CD4-positive, CD25-positive, alpha-beta regulatory T cell (primary cell): ENCODE data around the gene ASB8. TPM values are rescaled to one million over a fixed set of nuclear protein-coding genes. Genes with fewer than 3 reads are reported as not detected.

Experiments
- ATAC-seq, 2 donors: fragments of 150-1000 bp; cut with Tn5 transposase; one replicate each; pipeline ENCODE4 v1.10.0; 2021; ENCODE audit warnings: low read depth in 2 of 2, moderate number of reproducible peaks in 2 of 2, moderate library complexity in 1 of 2
- DNase-seq, 3 donors: peaks; one replicate each; pipeline versions ENCODE4 v3.0.0 to v3.0.0-alpha.2; 2012 to 2022; ENCODE audit warnings: mixed read lengths in 1 of 3
- H3K27ac ChIP-seq: one replicate; pipeline ENCODE4 v1.7.0; 2013; ENCODE audit warnings: mild to moderate bottlenecking, low read length; ENCODE audit not compliant: insufficient read depth, poor library complexity, severe bottlenecking
- H3K27me3 ChIP-seq: one replicate; pipeline ENCODE4 v1.7.0; 2013; ENCODE audit warnings: low read length; ENCODE audit not compliant: control insufficient read depth, insufficient read depth
- H3K36me3 ChIP-seq: one replicate; pipeline ENCODE4 v1.7.0; 2013; ENCODE audit warnings: mild to moderate bottlenecking, low read length, moderate library complexity; ENCODE audit not compliant: control insufficient read depth, insufficient read depth
- H3K4me1 ChIP-seq: 2 replicates; pipeline ENCODE4 v1.7.0; 2013; ENCODE audit warnings: mild to moderate bottlenecking, low read length; ENCODE audit not compliant: insufficient read depth, control insufficient read depth, poor library complexity, severe bottlenecking
- H3K4me3 ChIP-seq: one replicate; pipeline ENCODE4 v1.7.0; 2013; ENCODE audit warnings: low read depth, mild to moderate bottlenecking, low read length, moderate library complexity
- H3K9me3 ChIP-seq, 2 experiments: 1 replicate in 1 of 2; 2 replicates in 1 of 2; pipeline ENCODE4 v1.7.0; 2013; ENCODE audit warnings: low read length in 2 of 2, mild to moderate bottlenecking in 1 of 2, moderate library complexity in 1 of 2; ENCODE audit not compliant: control insufficient read depth in 2 of 2
- H3K27ac Mint-ChIP-seq, 3 donors: one replicate each; pipeline ENCODE4 v1.8.0; 2020 to 2022; ENCODE audit warnings: mild to moderate bottlenecking in 3 of 3, mixed read lengths in 3 of 3, moderate library complexity in 2 of 3
- H3K27me3 Mint-ChIP-seq: one replicate; pipeline ENCODE4 v1.8.0; 2022; ENCODE audit warnings: mild to moderate bottlenecking, mixed read lengths
- H3K36me3 Mint-ChIP-seq: one replicate; pipeline ENCODE4 v1.8.0; 2020; ENCODE audit warnings: mixed read lengths
- H3K4me1 Mint-ChIP-seq, 4 donors: one replicate each; pipeline ENCODE4 v1.8.0; 2020 to 2022; ENCODE audit warnings: mixed read lengths in 4 of 4, mild to moderate bottlenecking in 1 of 4
- H3K4me3 Mint-ChIP-seq, 4 donors: one replicate each; pipeline ENCODE4 v1.8.0; 2020 to 2022; ENCODE audit warnings: mild to moderate bottlenecking in 4 of 4, mixed read lengths in 4 of 4, moderate library complexity in 3 of 4
- H3K9me3 Mint-ChIP-seq, 7 donors: one replicate each; pipeline ENCODE4 v1.8.0; 2020 to 2022; ENCODE audit warnings: mixed read lengths in 7 of 7, mild to moderate bottlenecking in 3 of 7, moderate library complexity in 2 of 7
- polyA plus RNA-seq, 4 donors: library from polyadenylated mRNA; unstranded; fragments of 300-500 nt; fragmentation: Illumina TruSeq; gene quantifications; one replicate each; pipeline ENCODE4 v1.2.3, GENCODE V29; 2021
- total RNA-seq: library from RNA; stranded (reverse); gene quantifications from one replicate; pipeline ENCODE4 v1.2.3, GENCODE V29; 2022

Gene ASB8
- total and polyA plus RNA-seq, 5 donors from 2014 or later = 46.6 to 121 (median 87.7) TPM

DNA sequence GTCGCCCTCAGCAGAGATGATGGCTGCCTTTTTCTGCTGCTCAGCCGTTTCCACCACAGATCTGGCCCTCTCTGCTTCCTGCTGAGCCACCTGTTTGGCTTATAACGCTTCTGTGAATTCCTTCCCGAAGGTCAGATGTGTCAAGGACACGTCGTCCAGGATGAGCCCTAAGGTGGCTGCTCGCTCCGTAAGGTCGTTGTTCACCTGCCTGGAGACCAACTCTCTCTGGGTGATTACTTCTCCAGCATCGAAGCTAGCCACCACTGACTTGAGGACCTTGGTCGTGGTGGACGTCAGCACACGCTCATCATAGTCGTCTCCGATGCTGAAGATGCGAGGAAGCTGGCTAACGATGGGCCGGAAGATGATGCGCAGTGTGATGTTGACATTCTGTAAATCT, 11.7 kb upstream of the ASB8 start:
- DNase-seq (no peak), ATAC-seq (no peak)
- Histone ChIP-seq H3K4me3 (no peak overlapping the region), H3K9me3 (no peaks in the 10 kb centered on the region), H3K36me3 (no peaks in the 10 kb centered on the region), H3K27ac (no peak overlapping the region), H3K4me1 (no peaks in the 10 kb centered on the region), H3K27me3 (peaks cover 7% of the 10 kb centered on the region)
- H3K9me3 Mint-ChIP-seq = peaks cover 0 to 4% (median 0%) of the 10 kb centered on the region in 7 donors
- no peak overlapping the region for H3K4me3 Mint-ChIP-seq
- peaks cover 19% of the 10 kb centered on the region for H3K27me3 Mint-ChIP-seq
- H3K27ac Mint-ChIP-seq = no peak overlapping the region
- H3K4me1 Mint-ChIP-seq = peaks cover 0 to 3% (median 0%) of the 10 kb centered on the region in 4 donors
- H3K36me3 Mint-ChIP-seq = no peaks in the 10 kb centered on the region

DNA sequence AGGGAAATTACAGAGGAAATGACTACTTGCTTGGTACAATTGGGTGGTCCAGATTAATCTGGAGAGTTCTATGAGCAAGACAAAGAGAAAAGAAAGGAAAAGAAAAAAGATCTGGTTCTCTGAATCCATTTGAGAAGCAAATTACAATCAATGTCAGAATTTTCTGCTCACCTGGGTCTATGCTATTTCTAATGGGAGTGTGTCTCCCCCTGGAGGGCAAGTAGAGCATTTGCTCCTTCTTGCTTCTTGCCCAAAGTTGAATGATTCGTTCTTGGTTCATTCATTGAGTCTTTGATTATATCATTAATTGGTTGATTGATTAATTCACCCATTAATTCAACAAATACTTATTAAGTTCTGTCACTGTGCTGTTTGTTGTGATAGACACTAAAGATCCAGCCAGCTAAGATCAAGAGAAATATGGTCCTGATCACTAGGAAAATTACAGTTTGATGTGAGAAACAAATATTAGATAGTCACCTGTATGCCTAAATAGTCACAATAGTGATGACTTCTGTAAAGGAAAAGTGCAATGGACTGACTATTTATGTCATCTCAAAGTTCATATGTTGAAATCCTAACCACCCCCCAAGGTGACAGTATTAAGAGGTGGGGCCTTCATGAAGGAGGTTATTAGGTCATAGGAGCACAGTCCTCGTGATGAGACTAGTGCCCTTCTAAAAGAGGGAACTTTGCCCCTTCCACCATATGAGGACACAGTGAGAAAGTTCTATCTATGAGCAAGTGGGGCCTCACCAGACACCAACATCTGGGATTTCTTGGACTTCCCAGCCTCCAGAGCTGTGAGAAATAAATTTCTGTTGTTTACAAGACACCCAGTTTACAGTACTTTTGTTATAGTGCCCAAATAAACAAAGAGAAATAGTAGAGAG, 8.0 kb upstream of the ASB8 start:
- H3K27ac ChIP-seq = no peak overlapping the region
- ATAC-seq (peak; percentile 74 to 84), DNase-seq (peak; percentile 46 to 85 (median 78))

GRCh38 chr12:48164451-48164850, 7.1 kb upstream of the ASB8 start:
- Histone ChIP-seq H3K27me3 (peaks cover 8% of the 10 kb centered on the region), H3K4me1 (no peaks in the 10 kb centered on the region), H3K4me3 (no peak overlapping the region), H3K9me3 (no peaks in the 10 kb centered on the region), H3K27ac (no peak overlapping the region), H3K36me3 (no peaks in the 10 kb centered on the region)
- Mint-ChIP-seq H3K4me1 (peaks cover 0 to 3% (median under 1%) of the 10 kb centered on the region in 4 donors), H3K27me3 (peaks cover 12% of the 10 kb centered on the region), H3K9me3 (peaks cover 0 to 4% (median 0%) of the 10 kb centered on the region in 7 donors), H3K36me3 (no peaks in the 10 kb centered on the region), H3K4me3 (no peak overlapping the region), H3K27ac (no peak overlapping the region)
- ATAC-seq (no peak), DNase-seq (no peak)

More for the DNA sequence above, 8.0 kb upstream of the ASB8 start:
- Histone ChIP-seq H3K9me3 (no peaks in the 10 kb centered on the region), H3K4me1 (no peaks in the 10 kb centered on the region), H3K4me3 (no peak overlapping the region), H3K27me3 (peaks cover 8% of the 10 kb centered on the region), H3K36me3 (no peaks in the 10 kb centered on the region)
- H3K4me3 Mint-ChIP-seq = no peak overlapping the region
- peaks cover 12% of the 10 kb centered on the region for H3K27me3 Mint-ChIP-seq
- H3K27ac Mint-ChIP-seq = peak overlapping the region in 1 of 3 donors; percentile 48
- peaks cover 0 to 3% (median 0%) of the 10 kb centered on the region in 4 donors for H3K4me1 Mint-ChIP-seq
- H3K36me3 Mint-ChIP-seq = no peaks in the 10 kb centered on the region
- H3K9me3 Mint-ChIP-seq = peaks cover 0 to 4% (median 0%) of the 10 kb centered on the region in 7 donors

DNA sequence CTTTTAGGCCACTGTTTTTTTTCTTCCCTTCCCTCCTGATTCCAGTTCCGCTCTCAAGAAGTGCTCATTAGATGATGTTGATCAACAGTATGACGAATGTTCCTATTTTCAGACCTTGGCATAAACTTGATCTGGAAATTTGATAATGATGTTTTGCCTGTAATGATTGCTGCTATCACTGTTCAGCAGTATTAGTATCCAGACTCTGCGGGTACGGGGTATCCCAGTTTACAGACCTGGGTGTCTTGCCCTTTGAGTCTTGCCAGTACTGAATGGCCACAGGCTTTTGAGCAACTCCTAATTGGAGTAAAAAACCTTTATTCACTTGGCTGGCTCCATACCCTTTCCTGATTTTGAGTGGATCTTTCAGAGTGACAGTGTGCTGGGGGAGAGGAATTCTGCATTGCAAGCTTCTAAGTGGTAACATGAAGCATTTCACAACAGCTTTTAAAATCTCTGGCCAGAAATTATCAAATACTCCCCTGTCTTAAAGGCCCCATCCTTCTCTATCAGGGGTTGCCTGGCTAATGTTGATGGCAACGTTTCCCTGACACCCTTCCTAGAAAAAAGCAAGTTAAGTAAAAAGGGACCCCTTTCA, 5.9 kb upstream of the ASB8 start:
- DNase-seq (no peak), ATAC-seq (no peak)
- peaks cover under 1% of the 10 kb centered on the region for H3K4me1 ChIP-seq
- peaks cover 8% of the 10 kb centered on the region for H3K27me3 ChIP-seq
- H3K4me1 Mint-ChIP-seq = peaks cover under 1 to 10% (median 5%) of the 10 kb centered on the region in 4 donors
- H3K9me3 Mint-ChIP-seq = peaks cover 0 to 4% (median 0%) of the 10 kb centered on the region in 7 donors
- H3K4me3 ChIP-seq = no peak overlapping the region
- H3K27me3 Mint-ChIP-seq = peaks cover 12% of the 10 kb centered on the region
- no peaks in the 10 kb centered on the region for H3K9me3 ChIP-seq
- no peak overlapping the region for H3K27ac ChIP-seq
- no peak overlapping the region for H3K4me3 Mint-ChIP-seq
- H3K27ac Mint-ChIP-seq = no peak overlapping the region
- no peaks in the 10 kb centered on the region for H3K36me3 Mint-ChIP-seq
- no peaks in the 10 kb centered on the region for H3K36me3 ChIP-seq

DNA sequence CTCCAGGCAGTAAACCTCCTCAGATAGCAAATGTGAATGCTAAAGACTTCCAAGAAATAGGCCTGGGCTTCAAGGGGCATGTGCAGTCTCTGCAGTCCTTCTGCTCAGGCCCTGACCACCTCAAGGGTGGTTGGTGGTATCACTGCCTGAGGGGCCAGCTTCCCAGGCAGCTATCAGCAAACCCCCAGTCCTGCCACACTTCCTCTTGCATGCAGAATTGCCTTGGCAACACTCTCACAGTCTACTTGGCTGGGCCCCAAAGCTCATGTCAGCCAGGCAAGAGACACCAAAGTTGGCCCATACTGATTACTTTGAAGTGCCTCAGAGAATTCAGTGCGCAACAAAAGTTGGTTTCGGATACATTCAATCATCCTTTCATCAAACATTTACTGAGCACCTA, 3.5 kb upstream of the ASB8 start:
- peaks cover 9% of the 10 kb centered on the region for H3K27me3 Mint-ChIP-seq
- peak overlapping the region in 1 of 3 donors; percentile 43 for H3K27ac Mint-ChIP-seq
- H3K36me3 Mint-ChIP-seq = no peaks in the 10 kb centered on the region
- DNase-seq = no peak
- peak overlapping the region in 2 of 4 donors; percentile 1 to 12 for H3K4me3 Mint-ChIP-seq
- no peak for ATAC-seq
- no peak overlapping the region for H3K4me3 ChIP-seq
- H3K4me1 ChIP-seq = peaks cover 24% of the 10 kb centered on the region
- peaks cover 5% of the 10 kb centered on the region for H3K27me3 ChIP-seq
- H3K36me3 ChIP-seq = no peaks in the 10 kb centered on the region
- H3K9me3 ChIP-seq = no peaks in the 10 kb centered on the region
- peaks cover 0 to under 1% (median 0%) of the 10 kb centered on the region in 7 donors for H3K9me3 Mint-ChIP-seq
- H3K27ac ChIP-seq = no peak overlapping the region
- peaks cover 3 to 31% (median 16%) of the 10 kb centered on the region in 4 donors for H3K4me1 Mint-ChIP-seq

DNA sequence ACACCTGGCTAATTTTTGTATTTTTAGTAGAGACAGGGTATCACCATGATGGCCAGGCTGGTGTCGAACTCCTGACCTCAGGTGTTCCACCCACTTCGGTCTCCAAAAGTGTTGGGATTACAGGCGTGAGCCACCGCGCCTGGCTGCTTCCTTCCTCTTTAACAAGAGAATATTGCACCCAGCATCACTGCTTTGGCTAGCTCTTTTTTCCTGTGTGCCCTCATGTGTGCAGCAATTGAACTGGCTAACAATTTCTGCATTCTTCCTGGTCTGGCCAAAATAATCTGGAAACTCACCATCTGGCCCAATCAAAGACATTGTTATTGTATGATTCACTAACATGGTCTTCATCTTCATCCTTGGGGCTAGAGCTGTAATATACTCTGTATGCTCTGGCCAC, 2.7 kb upstream of the ASB8 start:
- no peak overlapping the region for H3K27ac ChIP-seq
- peaks cover under 1 to 35% (median 17%) of the 10 kb centered on the region in 4 donors for H3K4me1 Mint-ChIP-seq
- peaks cover 3% of the 10 kb centered on the region for H3K27me3 Mint-ChIP-seq
- no peak overlapping the region for H3K4me3 ChIP-seq
- peaks cover 5% of the 10 kb centered on the region for H3K27me3 ChIP-seq
- peaks cover 24% of the 10 kb centered on the region for H3K4me1 ChIP-seq
- peak overlapping the region in 1 of 3 donors; percentile 43 for H3K27ac Mint-ChIP-seq
- DNase-seq = no peak
- H3K36me3 Mint-ChIP-seq = no peaks in the 10 kb centered on the region
- H3K9me3 ChIP-seq = no peaks in the 10 kb centered on the region
- H3K4me3 Mint-ChIP-seq = peak overlapping the region in 1 of 4 donors; percentile 12
- no peaks in the 10 kb centered on the region for H3K9me3 Mint-ChIP-seq
- H3K36me3 ChIP-seq = no peaks in the 10 kb centered on the region
- no peak for ATAC-seq

- ATAC-seq (no peak), DNase-seq (no peak)
- H3K36me3 ChIP-seq = peaks cover 8% of the 10 kb centered on the region
- peak overlapping the region; percentile 88 for H3K27ac ChIP-seq
- peaks cover 24% of the 10 kb centered on the region for H3K4me1 ChIP-seq
- Mint-ChIP-seq H3K27me3 (no peaks in the 10 kb centered on the region), H3K9me3 (no peaks in the 10 kb centered on the region), H3K4me1 (peaks cover 11 to 50% (median 31%) of the 10 kb centered on the region in 4 donors), H3K27ac (peak overlapping the region; percentile 98 to 99 (median 99)), H3K36me3 (no peaks in the 10 kb centered on the region), H3K4me3 (peak overlapping the region; percentile 97 to 98 (median 98))
- peak overlapping the region; percentile 88 for H3K4me3 ChIP-seq
- peaks cover 1% of the 10 kb centered on the region for H3K27me3 ChIP-seq
- no peaks in the 10 kb centered on the region for H3K9me3 ChIP-seq
Observed at GRCh38 chr12:48157889-48158370, 615 bp upstream of the ASB8 start.
